22Rv1 (cell line): ENCODE data around the gene ELMO3.

Source experiments
- H3K27ac ChIP-seq: fragments of 450-650 bp; 2 replicates; pipeline ENCODE4 v1.5.1; 2017
- ZFX ChIP-seq: fragments of 450-650 bp; IDR thresholded peaks from 2 replicates; pipeline ENCODE4 v1.6.1; 2017; ENCODE audit warnings: antibody characterized with exemption, borderline replicate concordance
- TF ChIP-seq, protein P1 (sequence below): fragments of 450-650 bp; IDR thresholded peaks from 2 replicates; pipeline ENCODE4 v1.5.1; 2017; ENCODE audit warnings: mild to moderate bottlenecking

Gene ELMO3

DNA sequence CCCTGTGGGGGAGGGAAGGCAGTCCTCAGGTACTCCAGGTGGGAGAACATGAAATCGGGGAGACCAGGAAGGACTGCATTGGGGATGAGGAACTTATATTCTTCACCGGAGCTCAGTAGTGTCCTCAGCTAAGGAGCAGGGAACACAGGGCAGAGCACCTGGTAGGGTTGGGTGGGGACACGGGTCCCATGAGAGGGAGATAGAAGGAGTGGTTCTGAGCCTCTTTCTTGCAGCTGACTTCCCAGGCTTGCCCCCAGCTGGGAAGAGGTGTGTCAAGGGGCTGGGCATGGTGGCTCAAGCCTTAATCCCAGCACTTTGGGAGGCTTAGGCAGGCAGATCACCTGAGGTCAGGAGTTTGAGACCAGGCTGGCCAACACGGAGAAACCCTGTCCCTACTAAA is 46.3 kb downstream of the ELMO3 start:
- 0 out of 2 replicates have a peak overlapping the region, but pooled peaks have one; percentile 17 for H3K27ac ChIP-seq
- TF ChIP-seq, protein P1, sequence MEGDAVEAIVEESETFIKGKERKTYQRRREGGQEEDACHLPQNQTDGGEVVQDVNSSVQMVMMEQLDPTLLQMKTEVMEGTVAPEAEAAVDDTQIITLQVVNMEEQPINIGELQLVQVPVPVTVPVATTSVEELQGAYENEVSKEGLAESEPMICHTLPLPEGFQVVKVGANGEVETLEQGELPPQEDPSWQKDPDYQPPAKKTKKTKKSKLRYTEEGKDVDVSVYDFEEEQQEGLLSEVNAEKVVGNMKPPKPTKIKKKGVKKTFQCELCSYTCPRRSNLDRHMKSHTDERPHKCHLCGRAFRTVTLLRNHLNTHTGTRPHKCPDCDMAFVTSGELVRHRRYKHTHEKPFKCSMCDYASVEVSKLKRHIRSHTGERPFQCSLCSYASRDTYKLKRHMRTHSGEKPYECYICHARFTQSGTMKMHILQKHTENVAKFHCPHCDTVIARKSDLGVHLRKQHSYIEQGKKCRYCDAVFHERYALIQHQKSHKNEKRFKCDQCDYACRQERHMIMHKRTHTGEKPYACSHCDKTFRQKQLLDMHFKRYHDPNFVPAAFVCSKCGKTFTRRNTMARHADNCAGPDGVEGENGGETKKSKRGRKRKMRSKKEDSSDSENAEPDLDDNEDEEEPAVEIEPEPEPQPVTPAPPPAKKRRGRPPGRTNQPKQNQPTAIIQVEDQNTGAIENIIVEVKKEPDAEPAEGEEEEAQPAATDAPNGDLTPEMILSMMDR, result no peak
- TF ChIP-seq ZFX, result no peak

DNA sequence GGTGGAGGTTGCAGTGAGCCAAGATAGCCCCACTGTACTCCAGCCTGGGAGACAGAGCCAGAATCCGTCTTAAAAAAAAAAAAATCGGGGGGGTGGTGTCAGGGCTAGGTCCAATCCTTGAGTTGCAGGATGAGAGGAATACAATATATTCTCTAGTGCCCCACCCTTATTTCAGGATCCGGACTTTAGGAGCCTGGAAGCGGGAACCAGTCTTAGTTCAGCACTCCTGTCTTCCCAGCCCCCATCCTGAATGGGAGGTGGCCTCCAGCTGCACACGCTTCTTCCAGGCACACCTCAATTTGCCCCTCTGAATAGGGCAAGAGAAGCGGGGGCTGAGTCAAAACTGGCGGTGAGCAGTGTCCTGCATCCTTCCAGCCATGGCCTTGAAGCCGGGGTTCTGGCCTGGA is 46.7 kb downstream of the ELMO3 start:
- TF ChIP-seq, protein P1, result no peak
- TF ChIP-seq ZFX, result no peak
- H3K27ac ChIP-seq, result peak overlapping the region; percentile 87

DNA sequence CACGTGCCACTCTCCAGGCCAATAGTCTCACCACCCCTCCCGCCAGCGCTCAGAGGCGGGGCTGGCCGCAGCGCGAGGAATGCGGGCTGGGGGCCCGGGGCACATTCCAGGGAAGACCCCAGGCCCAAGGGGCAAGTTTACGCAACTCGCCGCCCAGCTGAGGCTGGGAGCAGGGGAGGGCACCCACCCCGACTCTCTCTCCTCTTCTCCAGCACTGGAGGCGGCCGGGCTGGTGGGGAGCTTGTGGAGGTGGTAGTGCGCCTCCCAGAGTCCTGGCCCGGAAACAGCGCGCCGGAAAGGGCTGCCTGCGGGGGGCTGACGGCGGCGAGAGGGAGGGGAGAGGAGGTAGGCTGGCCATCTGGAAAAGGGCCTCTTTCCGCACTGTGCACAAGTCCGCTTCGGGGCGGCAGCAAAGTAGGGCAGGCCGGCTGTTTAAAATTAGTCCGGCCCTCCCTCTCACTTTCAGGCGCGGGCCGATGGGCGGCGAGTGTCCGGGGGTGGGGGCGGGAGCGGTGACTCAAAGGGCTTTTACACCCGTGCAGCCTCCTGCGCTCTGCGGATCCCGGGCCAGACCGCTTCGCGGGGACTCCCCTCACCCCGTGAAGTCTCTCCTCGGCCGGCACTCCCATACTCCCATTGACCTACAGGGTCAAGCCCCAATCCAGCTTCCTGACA is 47.3 kb downstream of the ELMO3 start:
- TF ChIP-seq ZFX, result no peak
- TF ChIP-seq, protein P1, result peak; percentile 19; the same call in 1 of the 2 replicates

DNA sequence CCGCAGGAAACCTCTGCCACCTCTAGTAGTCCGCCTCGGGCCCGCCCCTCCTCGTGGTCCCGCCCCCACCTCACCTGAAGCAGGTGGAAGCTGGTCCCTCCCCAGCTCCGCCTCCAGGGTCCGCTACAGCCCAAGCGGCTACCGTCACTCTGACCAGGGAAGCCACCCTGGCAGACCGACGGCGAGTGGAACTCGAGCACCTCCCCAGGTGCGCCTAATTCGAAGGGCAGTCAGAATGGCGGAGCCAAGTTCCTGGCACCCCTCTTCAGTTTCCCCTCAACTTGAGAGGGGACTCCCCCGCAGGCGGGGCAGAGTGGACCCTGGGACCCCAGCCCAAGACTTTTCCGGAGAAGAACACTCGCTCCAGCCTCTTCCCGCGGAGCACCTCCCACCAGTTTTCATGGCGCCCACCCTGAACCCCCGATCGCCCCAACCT is 47.8 kb downstream of the ELMO3 start:
- TF ChIP-seq ZFX, result no peak
- TF ChIP-seq, protein P1, result peak; percentile 35; the same call in 1 of the 2 replicates
- peak overlapping the region; percentile 87 for H3K27ac ChIP-seq

More for the DNA sequence above, 47.3 kb downstream of the ELMO3 start:
- peak overlapping the region; percentile 87 for H3K27ac ChIP-seq

DNA sequence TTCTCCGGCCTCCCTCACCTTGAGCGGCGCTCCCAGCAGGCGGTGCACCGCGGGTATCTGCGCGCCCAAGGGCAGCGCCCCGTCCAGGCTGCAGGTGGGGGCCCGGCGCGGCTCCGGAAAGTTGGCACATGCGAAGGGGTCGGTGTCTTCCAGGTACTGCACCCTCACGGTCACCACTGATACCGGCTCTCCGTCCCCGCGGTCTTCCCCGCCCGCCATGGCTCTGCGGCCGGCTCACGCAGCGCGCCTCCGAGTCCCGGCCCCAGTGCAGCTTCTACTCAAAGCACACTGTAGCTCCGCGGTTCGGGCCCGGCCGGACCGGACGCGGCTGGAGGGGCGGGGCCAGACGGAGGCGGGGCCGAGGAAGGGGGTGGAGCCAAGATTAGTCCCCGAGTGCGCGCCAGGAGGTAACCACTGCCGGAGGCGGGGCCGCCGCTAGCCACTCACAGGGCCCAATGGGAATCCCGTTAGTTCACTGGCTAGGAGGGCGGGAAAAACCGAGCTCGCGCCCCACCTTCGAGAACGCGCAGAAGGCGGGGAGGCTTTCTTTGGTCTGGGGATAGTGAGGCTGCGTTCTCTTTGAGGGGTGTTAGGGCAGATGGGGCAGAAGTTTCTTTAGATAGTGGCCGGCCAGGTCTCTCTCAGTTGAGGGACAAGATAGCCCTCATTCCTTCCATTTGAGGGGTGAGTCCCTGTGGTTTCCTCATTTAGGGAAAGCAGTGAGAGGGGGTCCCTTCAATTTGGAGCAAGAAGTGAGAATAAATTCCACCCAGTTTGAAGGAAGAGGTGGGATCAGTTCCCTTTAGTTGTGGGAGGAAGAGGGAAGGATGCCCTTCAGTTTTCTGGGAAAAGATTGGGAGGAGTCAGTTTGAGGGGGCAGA is 48.5 kb downstream of the ELMO3 start, which contains the start of gene FHOD1:
FHOD1 (minus strand) TSS at position 290 of the 881 bp plus-strand sequence; CDS start at position 219, 71 bp downstream.
- H3K27ac ChIP-seq, result peak within 1 kb of the TSS; percentile 87
- TF ChIP-seq, protein P1, result no peak
- TF ChIP-seq ZFX, result no peak

DNA sequence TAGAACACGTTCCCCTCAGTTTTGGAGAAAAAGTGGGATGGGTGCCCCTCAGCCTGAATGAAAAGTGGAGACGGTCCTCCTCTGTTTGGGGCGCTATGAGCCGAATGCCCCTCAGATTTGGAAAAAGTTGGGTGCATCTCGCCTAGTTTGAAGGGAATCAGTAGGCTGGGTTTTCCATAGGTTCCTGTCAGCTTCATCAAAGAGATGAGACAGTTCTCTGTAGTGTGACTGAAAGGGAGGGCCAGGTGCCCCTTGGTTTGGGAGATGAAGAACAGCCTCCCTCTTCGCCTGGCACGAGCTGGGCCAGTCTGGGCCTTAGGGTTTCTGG is 49.1 kb downstream of the ELMO3 start:
- H3K27ac ChIP-seq, result no peak overlapping the region
- no peak for TF ChIP-seq ZFX
- TF ChIP-seq, protein P1, result no peak
